DMS79 treated with DMSO at 0.1 percent for 48 hours (cell line): ENCODE measurements around the gene CTNNA3.

Experiments
- DNase-seq: peaks from one replicate; lab custom pipeline; 2025; lab: John Stamatoyannopoulos, UW

Gene CTNNA3

DNA sequence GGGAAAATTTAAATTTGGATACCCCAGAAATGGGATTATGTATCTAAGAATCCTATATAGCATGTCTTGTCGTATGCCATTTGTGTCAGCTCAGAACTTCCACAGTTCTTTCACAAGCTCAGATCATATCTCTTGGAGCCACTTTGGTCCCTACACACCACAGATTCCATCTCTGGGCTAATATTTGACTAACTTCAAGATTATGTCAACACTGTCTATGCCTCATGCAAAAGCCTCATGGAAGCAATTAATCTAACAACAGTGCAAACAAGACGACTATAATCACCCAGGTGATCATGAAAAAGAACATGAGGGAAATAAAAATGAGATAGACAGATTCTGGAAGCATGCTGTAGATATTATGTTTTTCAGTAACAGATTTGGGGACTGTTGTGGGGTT is 581.0 kb downstream of the CTNNA3 start:
- no peak for DNase-seq

DNA sequence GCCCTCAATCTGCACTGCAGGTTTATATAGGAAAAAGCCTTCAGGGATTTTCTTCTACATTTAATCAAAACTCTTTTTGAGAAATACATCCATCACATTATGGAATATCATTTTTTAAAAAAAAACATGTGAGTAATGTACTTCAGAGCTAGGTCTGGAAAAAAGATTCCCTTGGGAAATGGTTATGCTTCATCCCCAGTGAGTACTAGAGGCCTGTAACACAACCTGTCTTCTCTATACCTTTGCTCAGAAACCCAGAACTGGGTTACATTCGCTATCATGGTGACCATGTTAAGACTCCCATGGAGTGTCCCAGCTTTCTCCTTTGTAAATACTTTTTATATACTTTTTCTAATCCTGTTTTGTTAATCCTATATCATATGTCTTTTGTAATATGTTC is 583.2 kb downstream of the CTNNA3 start:
- DNase-seq: no peak

DNA sequence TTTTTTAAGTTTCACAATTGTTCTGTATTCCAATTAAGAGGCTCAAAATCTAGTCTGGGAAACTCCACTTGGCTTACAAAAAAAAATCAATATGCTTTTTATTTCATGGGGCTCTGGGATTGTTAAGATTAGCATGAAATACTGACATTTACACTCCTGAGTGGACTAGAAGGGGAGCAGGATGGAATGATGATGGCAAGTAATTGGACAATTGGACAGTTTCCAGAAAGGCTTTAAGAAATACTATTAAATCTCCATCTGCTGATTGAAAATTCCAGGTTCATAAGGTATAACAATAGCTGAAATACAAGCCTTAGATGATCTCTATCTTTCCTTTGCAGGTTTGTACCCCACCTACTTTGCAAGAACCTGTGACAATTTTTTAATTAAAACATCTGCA is 585.7 kb downstream of the CTNNA3 start:
- DNase-seq: no peak

DNA sequence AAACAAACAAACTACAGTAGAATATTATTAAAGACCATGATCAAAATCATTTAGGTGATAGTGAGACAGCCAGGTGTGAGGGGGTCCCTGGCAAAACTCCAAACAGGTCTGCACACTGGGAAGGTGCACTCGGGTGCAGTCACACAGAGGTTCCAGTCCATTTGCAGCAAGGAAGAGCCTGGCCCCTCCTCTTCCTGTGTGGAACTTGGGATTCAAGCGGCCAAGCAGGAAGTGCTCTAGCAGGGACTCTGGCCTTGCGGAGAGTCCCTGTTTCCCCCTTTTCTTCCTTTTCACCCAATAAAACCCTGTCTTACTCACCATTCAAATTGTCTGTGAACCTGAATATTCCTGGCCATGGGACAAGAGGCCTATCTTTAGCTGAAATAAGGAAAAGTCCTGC is 588.3 kb downstream of the CTNNA3 start:
- no peak for DNase-seq

DNA sequence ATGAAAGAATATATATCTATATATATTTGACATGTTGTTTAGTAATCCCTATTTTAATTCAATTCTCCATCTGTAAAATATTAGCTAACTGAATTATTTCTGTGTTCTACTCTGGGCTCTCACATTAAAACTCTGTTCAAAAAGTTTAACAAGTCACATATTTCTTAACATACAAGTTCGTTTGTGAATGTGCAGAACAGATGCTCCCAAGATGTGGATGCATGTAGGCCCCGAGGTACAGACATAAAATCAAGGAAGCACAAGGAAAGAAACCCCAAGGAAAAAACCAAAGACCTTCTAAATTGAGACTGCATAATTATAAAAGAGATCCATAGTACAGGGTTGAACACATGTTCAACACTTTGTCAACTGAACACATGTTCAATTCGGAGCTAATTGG is 595.0 kb downstream of the CTNNA3 start:
- no peak for DNase-seq

DNA sequence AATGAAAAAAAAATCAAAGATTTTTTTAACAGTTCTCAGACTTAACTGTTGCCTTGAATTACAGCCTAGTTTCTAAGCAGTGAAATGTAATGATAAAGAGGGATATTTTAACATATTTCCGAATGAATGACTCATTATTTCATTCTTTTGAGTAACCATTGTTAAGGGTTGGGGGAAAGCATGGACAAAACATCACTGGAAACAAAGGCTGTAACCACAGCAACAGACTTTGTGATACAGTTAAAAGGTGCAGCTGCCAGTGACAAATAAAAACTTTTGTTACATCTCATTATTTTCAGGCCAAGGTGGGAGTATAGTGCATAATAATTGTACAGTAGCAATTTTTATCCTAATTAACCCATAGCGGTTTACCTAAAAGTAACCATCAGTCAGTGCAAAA is 597.5 kb downstream of the CTNNA3 start:
- no peak for DNase-seq

DNA sequence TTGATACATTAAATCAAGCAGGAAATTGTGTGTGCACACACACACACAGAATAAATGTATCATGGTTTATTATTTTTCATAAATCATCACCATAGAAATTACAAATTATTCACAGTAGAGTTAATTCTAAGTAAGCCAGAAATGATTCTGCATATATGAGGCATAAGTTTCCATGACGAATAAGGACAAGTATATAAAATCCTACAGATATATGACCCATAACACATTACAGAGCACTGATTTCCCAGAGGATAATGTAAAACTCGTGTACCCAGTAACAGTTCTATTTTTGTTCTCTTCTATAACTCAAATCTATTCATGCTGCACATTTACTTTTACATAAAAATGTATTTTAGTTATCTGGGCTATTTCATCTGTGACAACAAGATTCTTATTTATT is 600.5 kb downstream of the CTNNA3 start:
- DNase-seq: no peak

DNA sequence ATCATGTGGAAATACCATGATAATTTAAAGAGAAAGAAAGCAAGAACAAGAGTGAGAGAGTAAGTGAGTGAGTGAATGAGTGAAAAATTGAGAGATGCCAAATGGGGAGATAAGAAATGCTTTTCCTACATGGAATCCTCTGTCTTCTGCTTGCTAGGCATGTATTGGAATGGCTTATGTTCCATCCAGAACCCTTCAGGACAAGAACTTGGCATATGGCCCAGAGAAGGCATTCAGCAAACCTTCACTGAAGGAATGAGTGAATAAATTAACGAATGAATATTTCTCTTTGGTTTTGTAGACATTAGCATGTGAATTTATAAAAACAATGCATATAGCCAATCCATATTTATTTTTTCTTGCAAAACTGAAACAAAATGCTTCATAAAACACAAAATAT is 608.0 kb downstream of the CTNNA3 start:
- DNase-seq: no peak

DNA sequence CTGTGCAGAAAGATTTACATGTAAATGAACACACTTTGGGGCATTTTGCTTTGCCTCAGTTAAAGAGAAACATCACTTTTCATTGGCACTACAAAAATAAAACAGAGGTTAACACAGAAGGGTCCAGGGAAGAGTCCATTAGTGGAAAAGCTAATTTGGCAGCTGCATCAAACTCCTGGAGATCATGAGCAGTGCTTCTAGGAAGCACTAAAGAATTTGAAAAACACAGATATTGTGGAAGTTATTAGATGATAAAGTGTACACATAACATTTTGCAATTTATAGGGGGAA is 608.9 kb downstream of the CTNNA3 start:
- DNase-seq: no peak

DNA sequence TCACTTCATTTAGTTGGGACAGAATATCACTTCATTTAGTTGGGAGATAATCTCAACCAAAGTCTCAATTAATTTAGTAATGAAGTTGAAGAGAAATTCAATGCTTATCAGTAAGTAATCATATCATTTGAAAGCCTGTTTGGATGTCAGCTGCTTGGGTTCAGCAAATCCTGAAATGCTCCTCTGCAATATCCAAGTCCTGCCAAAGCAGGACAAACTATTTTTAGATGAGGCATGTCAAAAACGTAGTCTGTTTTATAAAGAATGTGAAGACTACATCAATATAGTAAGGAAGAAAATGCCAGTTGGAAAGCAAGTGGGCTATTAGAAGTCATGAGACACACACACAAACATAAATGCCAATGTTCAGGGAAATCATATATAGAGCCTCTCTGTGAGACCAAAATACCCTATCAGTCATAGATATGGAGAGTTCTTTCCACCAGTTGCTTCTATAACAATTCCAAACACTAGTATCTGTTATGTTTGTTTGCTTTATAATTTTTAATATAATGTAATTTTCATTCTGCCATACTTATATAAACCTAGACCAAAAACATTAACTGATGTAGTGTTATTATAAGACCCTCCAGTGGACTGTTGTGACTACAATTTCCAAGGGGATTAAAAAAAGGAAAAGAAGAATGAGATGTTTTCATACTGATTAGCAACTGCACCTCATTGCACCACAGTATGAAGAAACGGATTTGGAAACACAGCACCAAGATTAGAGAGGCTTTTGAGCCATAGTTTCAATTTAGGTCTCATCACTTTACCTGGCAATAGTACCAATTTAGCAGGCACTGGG is 609.5 kb downstream of the CTNNA3 start:
- no peak for DNase-seq

DNA sequence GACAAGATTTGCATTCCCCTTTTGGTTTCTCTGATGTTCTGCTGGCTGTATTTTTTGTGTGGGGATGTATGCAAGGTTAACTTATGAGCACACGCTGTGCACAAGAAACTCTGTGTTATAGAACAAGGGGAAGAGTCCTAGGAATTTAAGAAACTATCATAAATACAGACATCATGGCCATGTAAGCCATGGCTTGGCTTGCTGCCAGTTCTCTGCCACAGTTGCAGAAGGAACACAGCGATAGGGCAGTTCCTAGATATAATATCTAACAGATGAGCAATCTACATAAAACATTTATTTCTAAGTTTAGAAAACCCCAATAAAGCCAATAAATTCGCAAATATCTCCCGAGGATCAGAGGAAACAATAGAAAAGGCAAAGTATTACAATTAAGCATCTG is 616.9 kb downstream of the CTNNA3 start:
- no peak for DNase-seq

DNA sequence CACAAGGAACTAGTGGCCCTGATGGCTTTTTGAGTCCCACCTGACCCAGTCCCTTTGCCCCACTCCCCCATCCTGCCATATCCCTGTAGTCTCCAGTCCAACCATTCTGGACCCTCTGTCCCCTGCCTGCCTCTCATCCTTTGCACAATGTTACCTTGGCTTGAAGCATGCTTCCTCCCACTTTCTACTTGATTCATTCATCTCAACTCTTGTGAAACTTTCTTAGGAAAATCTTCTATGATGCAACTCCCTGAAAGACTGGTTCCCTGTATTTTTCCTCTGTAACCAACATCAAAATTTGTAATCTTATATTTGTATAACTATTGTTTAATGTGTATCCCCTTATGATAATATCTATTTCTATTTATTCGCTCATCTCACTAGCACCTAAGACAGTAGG is 618.6 kb downstream of the CTNNA3 start:
- no peak for DNase-seq

DNA sequence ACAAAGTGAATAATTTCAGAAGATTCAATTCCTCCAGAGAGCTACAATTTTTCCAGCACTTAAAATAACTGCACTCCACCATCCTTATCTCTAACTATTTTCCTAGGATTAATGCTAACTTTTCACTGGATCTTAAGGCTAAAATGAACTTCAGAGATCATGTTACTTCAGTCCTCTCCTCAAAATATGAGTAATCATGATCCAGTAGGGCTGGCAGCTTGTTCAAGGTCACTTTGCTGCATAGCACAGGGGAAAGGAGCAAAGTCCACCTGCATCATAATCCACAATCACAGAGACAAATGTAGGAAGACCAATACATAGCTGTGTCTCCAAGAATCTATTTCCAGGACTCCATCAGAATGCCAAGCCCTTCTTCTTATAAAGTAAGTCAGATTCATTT is 619.9 kb downstream of the CTNNA3 start:
- DNase-seq: no peak

DNA sequence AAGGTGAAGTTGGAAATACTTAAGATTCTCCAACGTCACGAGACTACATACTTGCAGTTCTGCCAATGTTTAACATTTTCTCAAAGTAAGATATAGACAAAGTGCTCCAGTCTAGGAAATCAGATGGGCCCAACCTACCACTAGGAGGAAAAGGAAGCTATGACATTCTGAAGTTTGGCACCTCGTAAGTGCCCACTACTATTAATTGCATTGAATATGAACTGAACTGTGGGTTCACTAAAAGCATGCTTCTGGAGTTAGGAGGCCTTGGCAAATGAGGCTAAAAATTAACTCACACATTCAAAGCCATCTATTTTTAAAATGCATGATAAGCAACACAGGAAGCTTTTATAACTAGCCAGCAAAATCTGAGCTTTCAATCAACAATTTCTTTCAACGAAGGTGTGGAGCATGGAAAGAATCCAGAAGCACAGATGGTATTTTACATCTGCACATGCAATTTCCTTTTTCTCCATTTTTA is 620.5 kb downstream of the CTNNA3 start:
- DNase-seq: no peak

DNA sequence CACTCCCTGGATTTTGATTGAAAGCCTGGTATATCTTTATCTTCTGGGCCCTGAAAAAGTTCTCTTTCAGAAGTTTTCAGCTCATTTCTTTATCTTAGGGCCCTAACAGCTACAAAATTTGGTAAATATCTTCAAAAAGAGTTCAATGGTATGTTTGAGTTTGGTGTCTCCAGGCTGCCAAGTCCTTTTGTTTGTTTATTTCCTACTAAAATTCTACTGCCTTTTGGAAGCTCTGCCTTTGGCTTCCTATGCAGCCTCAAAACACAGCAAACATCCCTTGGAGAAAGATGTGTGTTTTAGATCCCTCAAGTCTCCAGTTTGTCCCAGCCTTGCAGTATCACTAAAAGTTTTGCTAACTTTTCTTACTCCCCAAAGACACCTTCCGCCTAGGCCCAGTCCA is 623.3 kb downstream of the CTNNA3 start:
- no peak for DNase-seq

DNA sequence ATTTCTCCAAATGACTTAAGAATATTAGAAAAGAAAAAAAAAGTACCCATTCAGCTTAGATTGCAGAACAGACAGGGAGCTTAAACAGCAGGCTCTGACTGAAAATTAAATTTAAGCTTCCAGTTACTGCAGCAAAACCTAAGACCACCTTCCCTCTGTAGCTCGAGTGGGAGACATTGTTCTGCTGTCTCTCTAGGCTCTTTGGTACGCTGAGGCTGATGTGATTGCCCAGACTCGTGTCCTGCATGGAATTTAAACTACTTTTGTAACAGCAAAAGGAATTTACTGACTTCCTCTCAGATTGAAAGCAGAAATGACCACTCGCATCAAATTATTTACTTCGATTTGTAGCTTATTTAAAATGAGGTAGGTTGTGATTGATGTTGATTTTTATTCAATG is 645.6 kb downstream of the CTNNA3 start:
- no peak for DNase-seq

DNA sequence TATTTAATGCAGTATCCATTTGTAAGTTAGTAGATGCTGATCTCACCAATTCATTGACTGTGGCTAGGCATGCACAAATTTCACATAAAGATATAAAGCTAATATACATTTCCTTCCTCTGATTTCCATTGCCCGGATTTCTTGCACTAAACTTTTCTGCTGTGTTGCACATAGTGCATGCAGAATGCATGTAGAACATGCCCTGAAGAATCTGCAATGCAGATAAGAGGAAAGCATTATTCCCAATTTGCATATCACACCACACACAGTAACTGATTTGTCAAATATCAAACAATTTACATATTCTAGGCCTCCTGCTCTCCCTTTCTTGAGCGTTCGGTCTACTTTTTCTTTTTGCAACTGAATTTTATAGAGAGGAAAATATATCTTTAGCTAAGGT is 646.0 kb downstream of the CTNNA3 start:
- DNase-seq: no peak

DNA sequence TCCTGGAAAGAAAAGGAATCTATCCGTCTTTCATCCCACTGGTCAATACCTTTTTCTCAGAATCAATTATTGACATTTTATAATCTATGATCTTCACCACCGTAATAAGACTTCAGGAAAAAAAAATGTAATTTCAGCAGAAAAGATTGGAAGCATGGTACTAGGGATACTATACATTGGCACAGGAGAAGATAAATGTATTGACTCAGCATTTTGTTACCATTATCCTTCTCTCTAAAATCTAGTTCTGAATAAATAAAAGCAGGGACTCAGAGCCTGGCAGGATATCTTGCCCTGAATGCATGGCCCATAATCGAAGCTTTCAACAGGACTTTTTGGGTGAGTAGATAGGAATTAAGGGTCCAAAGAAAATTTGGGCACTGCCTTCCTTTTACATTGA is 649.5 kb downstream of the CTNNA3 start:
- no peak for DNase-seq

DNA sequence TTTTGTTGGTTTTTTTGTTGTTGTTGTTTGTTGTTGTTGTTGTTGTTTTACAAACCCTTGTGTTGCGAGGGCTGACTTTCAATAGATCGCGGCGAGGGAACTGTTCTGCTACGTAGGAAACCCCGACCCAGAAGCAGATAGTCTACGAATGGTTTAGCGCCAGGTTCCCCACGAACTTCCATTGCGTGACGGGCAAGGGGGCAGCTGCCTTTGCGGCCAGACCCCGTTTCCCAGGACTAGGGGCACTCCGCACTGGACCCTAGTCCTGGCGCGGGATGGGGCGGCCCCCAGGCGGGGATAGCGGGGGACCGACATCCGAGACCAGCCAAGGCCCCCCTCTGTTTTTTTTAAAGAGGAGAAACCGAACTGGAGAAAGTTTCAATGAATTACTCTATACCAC is 650.6 kb downstream of the CTNNA3 start:
- DNase-seq: no peak

DNA sequence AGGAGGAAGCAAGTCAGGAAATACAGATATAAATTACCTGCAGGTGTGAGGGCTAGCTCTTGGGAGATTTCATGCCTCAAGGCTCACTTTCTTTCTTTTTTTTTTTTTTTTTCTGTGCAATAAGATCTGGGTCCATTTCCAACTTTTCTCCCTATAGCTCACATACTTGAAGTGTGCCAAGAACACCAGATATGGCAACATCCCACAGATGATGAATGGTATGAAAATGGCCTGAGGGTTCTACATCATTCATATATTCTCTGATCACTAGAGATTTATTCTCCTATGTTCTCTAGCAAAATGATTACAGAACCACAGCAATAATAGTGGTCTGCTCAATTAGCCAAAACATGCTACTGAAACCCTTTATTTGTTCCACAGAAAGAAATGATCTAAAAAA is 653.0 kb downstream of the CTNNA3 start:
- no peak for DNase-seq

DNA sequence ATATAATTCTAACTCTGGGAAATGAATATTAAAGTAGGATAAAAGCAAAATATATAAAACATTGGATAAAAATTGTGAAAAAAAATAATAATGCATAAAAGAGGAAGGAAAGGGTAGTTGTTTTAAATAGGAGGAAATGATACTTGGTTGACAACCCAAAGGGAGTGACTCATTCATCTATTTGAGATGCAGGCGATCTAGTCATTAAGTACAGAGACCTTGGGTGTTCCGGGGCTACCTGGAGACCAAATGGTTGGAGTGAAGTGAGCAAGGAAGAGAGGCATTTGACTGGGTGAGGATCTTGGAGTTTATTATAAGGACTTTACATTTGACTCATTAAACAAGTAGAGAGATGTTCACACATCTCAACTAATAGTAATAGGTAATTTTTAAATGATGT is 659.2 kb downstream of the CTNNA3 start:
- no peak for DNase-seq

DNA sequence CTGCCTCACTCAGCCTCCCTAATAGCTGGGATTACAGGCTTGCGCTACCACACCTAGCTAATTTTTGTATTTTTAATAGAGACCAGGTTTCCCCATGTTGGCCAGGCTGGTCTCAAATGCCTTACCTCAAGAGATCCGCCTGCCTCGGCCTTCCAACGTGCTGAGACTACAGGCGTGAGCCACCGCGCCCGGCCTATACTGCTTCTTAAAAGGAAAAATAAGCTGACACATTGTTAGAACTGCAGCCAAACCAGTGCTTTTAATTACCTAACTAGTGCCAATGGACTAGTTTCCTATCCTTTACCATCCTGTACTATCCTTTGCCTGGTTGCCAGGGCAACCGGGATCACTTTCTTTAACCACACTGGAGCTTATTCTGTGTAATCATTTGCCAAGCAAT is 662.1 kb downstream of the CTNNA3 start:
- no peak for DNase-seq

DNA sequence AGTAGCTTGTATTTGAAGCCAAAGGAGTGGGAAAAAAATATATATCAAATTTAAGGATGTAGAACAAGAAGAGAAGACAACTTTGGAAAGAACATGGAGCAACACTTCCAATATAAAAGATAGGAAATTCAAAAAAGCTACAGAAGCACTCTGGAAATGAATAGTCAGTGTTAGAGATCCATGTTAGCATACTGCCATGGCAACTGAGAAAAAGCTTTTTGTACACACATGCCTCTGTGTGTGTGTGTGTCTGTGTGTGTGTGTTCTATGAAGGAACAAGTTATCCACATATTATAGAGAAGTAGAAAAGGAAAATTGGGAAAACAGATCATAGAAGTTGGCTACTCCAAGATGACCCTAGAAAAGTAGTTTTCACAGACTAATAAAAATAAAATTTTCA is 673.9 kb downstream of the CTNNA3 start:
- DNase-seq: no peak

DNA sequence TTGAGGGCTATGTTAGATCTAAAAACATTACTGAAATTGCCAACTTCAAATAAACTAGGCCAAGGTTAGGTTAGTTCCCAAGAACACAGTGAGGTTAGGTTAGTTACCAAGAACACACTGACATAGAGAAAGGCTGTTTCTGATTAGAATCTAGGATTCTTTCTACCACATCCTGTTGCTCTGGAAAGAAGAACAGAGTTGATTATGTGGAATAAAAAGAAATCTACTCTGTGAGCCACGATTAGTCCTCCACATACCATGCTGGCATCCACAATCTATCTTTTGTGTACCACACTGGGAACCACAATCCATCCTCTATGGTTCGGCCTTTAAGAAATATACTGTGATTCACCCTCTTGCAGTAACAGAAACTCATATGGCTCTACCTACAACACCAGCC is 678.8 kb downstream of the CTNNA3 start:
- no peak for DNase-seq

DNA sequence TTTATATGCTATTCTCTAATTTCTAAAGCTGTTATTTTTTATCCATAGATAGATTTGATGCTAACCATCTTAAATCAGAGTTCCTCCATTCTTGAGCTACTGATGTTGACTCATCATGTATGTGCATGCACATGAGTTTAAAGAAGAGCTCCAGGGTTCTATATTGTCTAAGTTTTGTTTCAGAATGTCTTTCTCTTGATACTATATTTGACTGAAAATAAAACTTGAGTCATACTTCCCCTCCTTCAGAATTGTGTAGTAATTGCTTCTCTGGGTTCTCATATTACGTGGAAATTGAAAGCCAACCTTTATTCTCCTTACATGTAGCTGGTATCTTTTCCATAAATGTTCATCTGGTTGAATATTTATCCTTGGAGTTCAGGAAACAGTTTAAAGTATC is 680.8 kb downstream of the CTNNA3 start:
- no peak for DNase-seq
